ENCODE results near the gene AKR1C8. TPM values are rescaled to one million over a fixed set of nuclear protein-coding genes. Genes with fewer than 3 reads are reported as not detected.

The AKR1C8 gene
- total and polyA plus RNA-seq, 2 of the 13 experiments (the other 11 are each of a cell fraction or from before 2014, with no cell fraction given) = 0.12 TPM; not detected in 1

DNA sequence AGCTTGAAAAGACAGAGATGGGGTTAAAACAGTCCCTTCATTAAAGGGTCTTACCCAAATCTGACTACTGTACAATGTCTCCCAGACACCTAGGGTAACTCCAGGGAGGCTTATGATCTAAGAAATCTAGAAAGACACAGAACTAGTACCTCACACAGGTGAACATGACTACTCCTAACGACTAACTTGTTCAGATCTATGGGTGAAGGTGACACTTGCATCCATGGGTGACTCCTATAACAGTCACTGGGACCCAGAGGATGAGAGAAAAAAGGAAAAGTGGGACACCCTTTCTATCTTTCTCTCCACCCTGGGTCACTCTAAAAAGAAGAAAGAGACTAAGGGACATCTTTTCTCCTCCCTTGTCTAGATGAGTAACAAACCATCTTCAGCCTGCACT, 19.2 kb downstream of the AKR1C8 start (continued):
- TF ChIP-seq TOPORS (CRISPR knock-in tag; IDR thresholded peaks at IDR 0.05) = peak; percentile 98
- TF ChIP-seq CBX5 (CRISPR knock-in tag; IDR thresholded peaks at IDR 0.05; ENCODE audit: borderline replicate concordance) = peak; percentile 94; the same call in 1 of the 2 replicates

DNA sequence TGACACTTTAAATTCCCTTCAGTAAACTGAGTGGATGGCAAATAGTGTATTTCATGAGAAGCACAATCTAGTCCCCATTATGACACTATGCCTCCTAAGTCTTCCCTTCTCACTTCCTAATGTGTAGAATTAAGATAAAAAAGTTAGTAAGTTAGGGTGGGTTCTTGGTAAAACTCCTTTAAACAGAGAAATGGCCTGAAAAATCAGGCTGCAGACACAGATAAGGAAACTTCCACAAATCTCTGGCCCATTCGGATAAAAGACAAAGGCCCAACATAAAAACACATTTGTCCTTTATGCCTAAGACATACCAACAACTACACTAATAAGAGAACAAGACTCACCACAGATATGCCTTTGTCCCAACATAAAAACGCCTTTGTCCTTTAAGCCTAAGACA, 21.5 kb downstream of the AKR1C8 start:
- intact Hi-C loops (cut with micrococcal nuclease; ENCODE audit: unreplicated experiment) = no loop called here
- H3K27me3 ChIP-seq (ENCODE audit: control insufficient read depth in 1 of 2, insufficient read depth in 2 of 2, low read length in 2 of 2) = no peaks in the 10 kb centered on the region
- peaks cover 75% of the 10 kb centered on the region for H3K9me3 ChIP-seq (ENCODE audit: low read length)
- in situ Hi-C loops (cut with HindIII; ENCODE audit: extremely low pct_ligation_motif_present, low pct_unique_long_range_greater_than_20kb) = no loop called here
- H3K27ac ChIP-seq (ENCODE audit: extremely low read length, insufficient read depth, low read length) = no peak overlapping the region
- DNase-seq (ENCODE audit: low spot score) (no peak), ATAC-seq (no peak), FAIRE-seq (no peak)
- POLR2A ChIA-PET = no interaction called here
- H3K4me1 ChIP-seq (ENCODE audit: insufficient read depth, low read length) = peaks cover 9% of the 10 kb centered on the region
- no peak overlapping the region for H2AFZ ChIP-seq (ENCODE audit: low read length)
- H3K4me3 ChIP-seq (replicated peaks in 1 of 3; ENCODE audit: insufficient read depth in 1 of 3, low read depth in 2 of 3, low read length in 3 of 3) = no peak overlapping the region
- H3K79me2 ChIP-seq (ENCODE audit: insufficient read depth, low read length) = no peaks in the 10 kb centered on the region
- BruUV-seq (replicated peaks) = no TSS peak
- CTCF ChIA-PET (ENCODE audit: low intra/inter-chr PET ratio, low total read pairs) = no interaction called here
- no peaks in the 10 kb centered on the region for H3K36me3 ChIP-seq (replicated peaks in 1 of 2; ENCODE audit: control insufficient read depth in 1 of 2, insufficient read depth in 2 of 2, low read length in 2 of 2)
- H3K9ac ChIP-seq (ENCODE audit: insufficient read depth, low read depth, low read length) = no peak overlapping the region
- TF ChIP-seq ZNF274 (CRISPR knock-in tag; IDR thresholded peaks at IDR 0.05) (no peak), ZNF552 (CRISPR knock-in tag; IDR thresholded peaks at IDR 0.05; ENCODE audit: borderline replicate concordance) (no peak), ZNF660 (CRISPR knock-in tag; IDR thresholded peaks at IDR 0.05; ENCODE audit: borderline replicate concordance, low read depth) (no peak), ZNF841 (CRISPR knock-in tag; IDR thresholded peaks at IDR 0.05; ENCODE audit: borderline replicate concordance) (no peak), HDAC6 (IDR thresholded peaks at IDR 0.05; ENCODE audit: low read depth, low read length) (no peak), PHF5A (CRISPR knock-in tag; IDR thresholded peaks at IDR 0.05; ENCODE audit: low read depth, unreplicated experiment) (no peak)
- no peak overlapping the region for H3K4me2 ChIP-seq (ENCODE audit: low read depth, low read length)
- no peaks in the 10 kb centered on the region for H4K20me1 ChIP-seq (ENCODE audit: insufficient read depth, low read length)
- WGBS (ENCODE audit: low lambda C conversion rate) = 27% methylated on average over 2 of the region's 2 CpGs

DNA sequence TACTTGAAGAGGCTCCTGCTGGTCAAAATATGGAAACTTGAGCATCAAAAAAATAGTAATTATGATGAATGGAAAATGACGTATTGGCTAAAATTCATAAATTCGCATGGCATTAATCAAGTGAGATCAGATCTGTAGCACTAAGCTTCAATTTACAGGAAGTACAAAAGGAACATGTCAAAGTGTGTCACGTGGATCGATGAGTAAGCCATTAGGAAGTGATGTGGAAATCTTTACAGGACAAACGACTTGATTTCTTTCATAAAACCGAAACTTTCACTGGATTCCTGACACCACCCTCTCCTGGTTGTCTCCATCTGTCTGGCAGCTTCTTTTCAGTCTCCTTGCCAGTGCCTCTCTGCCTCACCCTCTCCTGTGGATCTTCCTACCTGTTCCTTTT, 25.8 kb downstream of the AKR1C8 start:
- no TSS peak for BruUV-seq (replicated peaks)
- CTCF ChIA-PET (ENCODE audit: low intra/inter-chr PET ratio, low total read pairs) = no interaction called here
- no peak overlapping the region for H3K4me3 ChIP-seq (replicated peaks in 1 of 3; ENCODE audit: insufficient read depth in 1 of 3, low read depth in 2 of 3, low read length in 3 of 3)
- H3K79me2 ChIP-seq (ENCODE audit: insufficient read depth, low read length) = no peaks in the 10 kb centered on the region
- WGBS (ENCODE audit: low lambda C conversion rate) = 93% methylated on average over 6 of the region's 6 CpGs
- H3K36me3 ChIP-seq (replicated peaks in 1 of 2; ENCODE audit: control insufficient read depth in 1 of 2, insufficient read depth in 2 of 2, low read length in 2 of 2) = no peaks in the 10 kb centered on the region
- no peak overlapping the region for H3K9ac ChIP-seq (ENCODE audit: insufficient read depth, low read depth, low read length)
- no peak overlapping the region for H3K27ac ChIP-seq (ENCODE audit: extremely low read length, insufficient read depth, low read length)
- intact Hi-C loops (cut with micrococcal nuclease; ENCODE audit: unreplicated experiment) = no loop called here
- POLR2A ChIA-PET = no interaction called here
- in situ Hi-C loops (cut with HindIII; ENCODE audit: extremely low pct_ligation_motif_present, low pct_unique_long_range_greater_than_20kb) = no loop called here
- no peak overlapping the region for H3K4me2 ChIP-seq (ENCODE audit: low read depth, low read length)
- H4K20me1 ChIP-seq (ENCODE audit: insufficient read depth, low read length) = no peaks in the 10 kb centered on the region
- peaks cover 40% of the 10 kb centered on the region for H3K9me3 ChIP-seq (ENCODE audit: low read length)
- H3K27me3 ChIP-seq (ENCODE audit: control insufficient read depth in 1 of 2, insufficient read depth in 2 of 2, low read length in 2 of 2) = no peaks in the 10 kb centered on the region
- no peak for DNase-seq (ENCODE audit: low spot score)
- no peak for ATAC-seq
- H2AFZ ChIP-seq (ENCODE audit: low read length) = no peak overlapping the region
- FAIRE-seq = no peak
- H3K4me1 ChIP-seq (ENCODE audit: insufficient read depth, low read length) = peaks cover 7% of the 10 kb centered on the region; the same call in 1 of the 2 replicates
- TF ChIP-seq ZNF282 (IDR thresholded peaks at IDR 0.05; ENCODE audit: partially characterized antibody) (no peak), THYN1 (CRISPR knock-in tag; IDR thresholded peaks at IDR 0.05; ENCODE audit: borderline replicate concordance, low read depth) (no peak), KDM6A (CRISPR knock-in tag; IDR thresholded peaks at IDR 0.05; ENCODE audit: low read depth) (no peak), ZNF44 (CRISPR knock-in tag; IDR thresholded peaks at IDR 0.05) (no peak)
- TF ChIP-seq, protein P1, sequence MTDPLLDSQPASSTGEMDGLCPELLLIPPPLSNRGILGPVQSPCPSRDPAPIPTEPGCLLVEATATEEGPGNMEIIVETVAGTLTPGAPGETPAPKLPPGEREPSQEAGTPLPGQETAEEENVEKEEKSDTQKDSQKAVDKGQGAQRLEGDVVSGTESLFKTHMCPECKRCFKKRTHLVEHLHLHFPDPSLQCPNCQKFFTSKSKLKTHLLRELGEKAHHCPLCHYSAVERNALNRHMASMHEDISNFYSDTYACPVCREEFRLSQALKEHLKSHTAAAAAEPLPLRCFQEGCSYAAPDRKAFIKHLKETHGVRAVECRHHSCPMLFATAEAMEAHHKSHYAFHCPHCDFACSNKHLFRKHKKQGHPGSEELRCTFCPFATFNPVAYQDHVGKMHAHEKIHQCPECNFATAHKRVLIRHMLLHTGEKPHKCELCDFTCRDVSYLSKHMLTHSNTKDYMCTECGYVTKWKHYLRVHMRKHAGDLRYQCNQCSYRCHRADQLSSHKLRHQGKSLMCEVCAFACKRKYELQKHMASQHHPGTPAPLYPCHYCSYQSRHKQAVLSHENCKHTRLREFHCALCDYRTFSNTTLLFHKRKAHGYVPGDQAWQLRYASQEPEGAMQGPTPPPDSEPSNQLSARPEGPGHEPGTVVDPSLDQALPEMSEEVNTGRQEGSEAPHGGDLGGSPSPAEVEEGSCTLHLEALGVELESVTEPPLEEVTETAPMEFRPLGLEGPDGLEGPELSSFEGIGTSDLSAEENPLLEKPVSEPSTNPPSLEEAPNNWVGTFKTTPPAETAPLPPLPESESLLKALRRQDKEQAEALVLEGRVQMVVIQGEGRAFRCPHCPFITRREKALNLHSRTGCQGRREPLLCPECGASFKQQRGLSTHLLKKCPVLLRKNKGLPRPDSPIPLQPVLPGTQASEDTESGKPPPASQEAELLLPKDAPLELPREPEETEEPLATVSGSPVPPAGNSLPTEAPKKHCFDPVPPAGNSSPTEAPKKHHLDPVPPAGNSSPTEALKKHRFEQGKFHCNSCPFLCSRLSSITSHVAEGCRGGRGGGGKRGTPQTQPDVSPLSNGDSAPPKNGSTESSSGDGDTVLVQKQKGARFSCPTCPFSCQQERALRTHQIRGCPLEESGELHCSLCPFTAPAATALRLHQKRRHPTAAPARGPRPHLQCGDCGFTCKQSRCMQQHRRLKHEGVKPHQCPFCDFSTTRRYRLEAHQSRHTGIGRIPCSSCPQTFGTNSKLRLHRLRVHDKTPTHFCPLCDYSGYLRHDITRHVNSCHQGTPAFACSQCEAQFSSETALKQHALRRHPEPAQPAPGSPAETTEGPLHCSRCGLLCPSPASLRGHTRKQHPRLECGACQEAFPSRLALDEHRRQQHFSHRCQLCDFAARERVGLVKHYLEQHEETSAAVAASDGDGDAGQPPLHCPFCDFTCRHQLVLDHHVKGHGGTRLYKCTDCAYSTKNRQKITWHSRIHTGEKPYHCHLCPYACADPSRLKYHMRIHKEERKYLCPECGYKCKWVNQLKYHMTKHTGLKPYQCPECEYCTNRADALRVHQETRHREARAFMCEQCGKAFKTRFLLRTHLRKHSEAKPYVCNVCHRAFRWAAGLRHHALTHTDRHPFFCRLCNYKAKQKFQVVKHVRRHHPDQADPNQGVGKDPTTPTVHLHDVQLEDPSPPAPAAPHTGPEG (CRISPR knock-in tag; IDR thresholded peaks at IDR 0.05) = no peak

Data from HepG2 (cell line).